CD14-positive monocyte (primary cell): ENCODE measurements around the gene C5orf63. TPM values are rescaled to one million over a fixed set of nuclear protein-coding genes. Genes with fewer than 3 reads are reported as not detected.

ENCODE experiments used
- DNase-seq, 3 donors: peaks; one replicate each; pipeline ENCODE4 v3.0.0-alpha.2; 2011 to 2022
- H2AFZ ChIP-seq: 2 replicates; pipeline ENCODE4 v1.6.0; 2012; ENCODE audit warnings: mild to moderate bottlenecking, low read depth, low read length, inconsistent platforms; ENCODE audit not compliant: insufficient read depth, poor library complexity, severe bottlenecking
- H3K27ac ChIP-seq, 2 donors: 1 replicate in 1 of 2; 2 replicates in 1 of 2; pipeline ENCODE4 v1.5.1; 2012 to 2013; ENCODE audit warnings: low read length in 2 of 2, control low read depth in 1 of 2, inconsistent platforms in 1 of 2, low read depth in 1 of 2, mild to moderate bottlenecking in 1 of 2
- H3K27me3 ChIP-seq, 2 donors: one replicate each; pipeline versions ENCODE4 v1.6.0 to v1.6.1; 2011 to 2013; ENCODE audit warnings: low read length in 2 of 2; ENCODE audit not compliant: control insufficient read depth in 2 of 2, insufficient read depth in 2 of 2
- H3K36me3 ChIP-seq, 2 donors: replicated peaks in 1 of 2; 1 replicate in 1 of 2; 2 replicates in 1 of 2; pipeline versions ENCODE4 v1.5.1 to v1.6.1; 2012 to 2013; ENCODE audit warnings: low read length in 2 of 2, control low read depth in 1 of 2, inconsistent platforms in 1 of 2, mild to moderate bottlenecking in 1 of 2; ENCODE audit not compliant: insufficient read depth in 2 of 2, control insufficient read depth in 1 of 2
- H3K4me1 ChIP-seq, 2 donors: 1 replicate in 1 of 2; 2 replicates in 1 of 2; pipeline versions ENCODE4 v1.5.1 to v1.6.1; 2012 to 2013; ENCODE audit warnings: low read length in 2 of 2, control low read depth in 1 of 2, inconsistent platforms in 1 of 2, mild to moderate bottlenecking in 1 of 2, moderate library complexity in 1 of 2; ENCODE audit not compliant: insufficient read depth in 2 of 2, control insufficient read depth in 1 of 2
- H3K4me2 ChIP-seq: replicated peaks from 2 replicates; pipeline ENCODE3; 2012; ENCODE audit warnings: low read length, moderate library complexity, mild to moderate bottlenecking; ENCODE audit not compliant: poor library complexity, severe bottlenecking; ENCODE audit errors: extremely low read depth
- H3K4me3 ChIP-seq, 3 experiments: fragments of 200-600 bp in 1 of 3; sonication (generic) in 1 of 3; replicated peaks in 1 of 3; 1 replicate in 2 of 3; 2 replicates in 1 of 3; pipeline ENCODE4 v1.5.1; 2011 to 2013; ENCODE audit warnings: low read length in 3 of 3, mild to moderate bottlenecking in 3 of 3, control low read depth in 2 of 3, low read depth in 2 of 3, inconsistent platforms in 1 of 3, moderate library complexity in 1 of 3
- H3K79me2 ChIP-seq: 2 replicates; pipeline ENCODE4 v1.6.0; 2012; ENCODE audit warnings: mild to moderate bottlenecking, control low read depth, inconsistent platforms, low read length, moderate library complexity; ENCODE audit not compliant: insufficient read depth
- H3K9ac ChIP-seq: 2 replicates; pipeline ENCODE4 v1.6.0; 2017; ENCODE audit warnings: low read length, mild to moderate bottlenecking; ENCODE audit not compliant: insufficient read depth, poor library complexity, severe bottlenecking
- H3K9me3 ChIP-seq, 2 donors: replicated peaks in 1 of 2; 1 replicate in 1 of 2; 2 replicates in 1 of 2; pipeline versions ENCODE4 v1.5.1 to v1.6.1; 2012 to 2013; ENCODE audit warnings: low read length in 2 of 2, control low read depth in 1 of 2; ENCODE audit not compliant: control insufficient read depth in 1 of 2, insufficient read depth in 1 of 2
- H4K20me1 ChIP-seq: 2 replicates; pipeline ENCODE4 v1.6.0; 2012; ENCODE audit warnings: mild to moderate bottlenecking, low read length, control low read depth, moderate library complexity; ENCODE audit not compliant: insufficient read depth
- H3K27ac Mint-ChIP-seq, 7 donors: one replicate each; pipeline ENCODE4 v1.8.0; 2020; ENCODE audit warnings: mild to moderate bottlenecking in 7 of 7, mixed read lengths in 7 of 7, moderate library complexity in 6 of 7, inconsistent platforms in 2 of 7
- H3K27me3 Mint-ChIP-seq, 3 donors: one replicate each; pipeline ENCODE4 v1.8.0; 2021 to 2022; ENCODE audit warnings: low read depth in 3 of 3, mild to moderate bottlenecking in 3 of 3, mixed read lengths in 3 of 3, moderate library complexity in 3 of 3, inconsistent platforms in 1 of 3
- H3K36me3 Mint-ChIP-seq, 2 donors: one replicate each; pipeline ENCODE4 v1.8.0; 2020; ENCODE audit warnings: mixed read lengths in 2 of 2, inconsistent platforms in 1 of 2, mild to moderate bottlenecking in 1 of 2
- H3K4me1 Mint-ChIP-seq: one replicate; pipeline ENCODE4 v1.8.0; 2020; ENCODE audit warnings: mild to moderate bottlenecking, mixed read lengths
- H3K4me3 Mint-ChIP-seq, 2 donors: one replicate each; pipeline ENCODE4 v1.8.0; 2020; ENCODE audit warnings: mild to moderate bottlenecking in 2 of 2, mixed read lengths in 2 of 2, moderate library complexity in 1 of 2
- H3K9me3 Mint-ChIP-seq, 7 donors: one replicate each; pipeline ENCODE4 v1.8.0; 2020 to 2022; ENCODE audit warnings: mixed read lengths in 7 of 7, mild to moderate bottlenecking in 6 of 7, moderate library complexity in 6 of 7, inconsistent platforms in 2 of 7
- CTCF ChIP-seq: fragments of 200-600 bp; IDR thresholded peaks from one replicate; pipeline ENCODE4 v1.8.0; 2022; ENCODE audit warnings: antibody characterized with exemption, mild to moderate bottlenecking
- WGBS: methylation state at CpG from one replicate; pipeline ENCODE4 v1.1.5; 2013; ENCODE audit warnings: missing lambda C conversion rate; ENCODE audit not compliant: insufficient coverage; 5-methylcytosine and 5-hydroxymethylcytosine counted together
- intact Hi-C, 2 donors: fragments of 100-400 bp; cut with micrococcal nuclease; formaldehyde crosslinking; loops; one replicate each; pipeline versions ENCODE4 v1.15.0 to v1.15.1; 2023
- polyA plus RNA-seq, 3 donors: library from polyadenylated mRNA; depleted of rRNA in 1 of 3; unstranded in 2 of 3; stranded (reverse) in 1 of 3; fragments of 300-500 nt in 2 of 3; fragments of >200 nt in 1 of 3; fragmentation: Illumina TruSeq in 2 of 3; gene quantifications; 1 replicate in 2 of 3; 2 replicates in 1 of 3; pipeline ENCODE4 v1.2.3, GENCODE V29; 2012 to 2021

The C5orf63 gene
- polyA plus RNA-seq, 3 donors: 0.27 to 1.5 TPM; not detected in 1

GRCh38 chr5:127076315-127077129 lies 3.2 kb upstream of the C5orf63 start:
- no peaks in the 10 kb centered on the region for H3K36me3 ChIP-seq
- intact Hi-C loops: no loop called here
- H2AFZ ChIP-seq: no peak overlapping the region
- H3K9me3 ChIP-seq: no peaks in the 10 kb centered on the region
- Mint-ChIP-seq H3K4me1 (peaks cover 21% of the 10 kb centered on the region), H3K27me3 (peaks cover 3 to 9% (median 4%) of the 10 kb centered on the region in 3 donors), H3K9me3 (peaks cover 0 to 3% (median 0%) of the 10 kb centered on the region in 7 donors), H3K4me3 (no peak overlapping the region), H3K27ac (no peak overlapping the region), H3K36me3 (no peaks in the 10 kb centered on the region)
- no peak overlapping the region for H3K4me2 ChIP-seq
- whole genome bisulfite sequencing: 94% methylated on average over 2 of the region's 4 CpGs
- H3K79me2 ChIP-seq: no peaks in the 10 kb centered on the region
- H3K27me3 ChIP-seq: no peaks in the 10 kb centered on the region
- no peak overlapping the region for H3K9ac ChIP-seq
- H3K4me1 ChIP-seq: peaks cover 10% of the 10 kb centered on the region in 2 donors
- no peak overlapping the region for H3K27ac ChIP-seq
- no peak for DNase-seq
- TF ChIP-seq CTCF: no peak
- no peak overlapping the region for H3K4me3 ChIP-seq
- no peaks in the 10 kb centered on the region for H4K20me1 ChIP-seq

- Histone ChIP-seq H2AFZ (no peak overlapping the region), H3K9me3 (no peaks in the 10 kb centered on the region), H3K27me3 (no peaks in the 10 kb centered on the region), H3K4me1 (peaks cover 10% of the 10 kb centered on the region in 2 donors), H4K20me1 (no peaks in the 10 kb centered on the region), H3K27ac (no peak overlapping the region), H3K79me2 (no peaks in the 10 kb centered on the region), H3K4me3 (no peak overlapping the region), H3K36me3 (no peaks in the 10 kb centered on the region), H3K4me2 (no peak overlapping the region), H3K9ac (no peak overlapping the region)
- Mint-ChIP-seq H3K36me3 (no peaks in the 10 kb centered on the region), H3K4me3 (no peak overlapping the region), H3K9me3 (peaks cover 0 to 3% (median 0%) of the 10 kb centered on the region in 7 donors), H3K4me1 (peaks cover 13% of the 10 kb centered on the region), H3K27me3 (peaks cover 3 to 9% (median 4%) of the 10 kb centered on the region in 3 donors), H3K27ac (no peak overlapping the region)
- no peak for DNase-seq
- intact Hi-C loops: no loop called here
- no peak for TF ChIP-seq CTCF
- no CpG with 5 or more reads among the region's 3 CpGs for WGBS
Observed at GRCh38 chr5:127074466-127074865, 1.2 kb upstream of the C5orf63 start.
